ENCODE measurements around the gene MNT.
A peak's percentile ranks its signal among the peaks of the same experiment; 100 is the strongest.

MNT gene

DNA sequence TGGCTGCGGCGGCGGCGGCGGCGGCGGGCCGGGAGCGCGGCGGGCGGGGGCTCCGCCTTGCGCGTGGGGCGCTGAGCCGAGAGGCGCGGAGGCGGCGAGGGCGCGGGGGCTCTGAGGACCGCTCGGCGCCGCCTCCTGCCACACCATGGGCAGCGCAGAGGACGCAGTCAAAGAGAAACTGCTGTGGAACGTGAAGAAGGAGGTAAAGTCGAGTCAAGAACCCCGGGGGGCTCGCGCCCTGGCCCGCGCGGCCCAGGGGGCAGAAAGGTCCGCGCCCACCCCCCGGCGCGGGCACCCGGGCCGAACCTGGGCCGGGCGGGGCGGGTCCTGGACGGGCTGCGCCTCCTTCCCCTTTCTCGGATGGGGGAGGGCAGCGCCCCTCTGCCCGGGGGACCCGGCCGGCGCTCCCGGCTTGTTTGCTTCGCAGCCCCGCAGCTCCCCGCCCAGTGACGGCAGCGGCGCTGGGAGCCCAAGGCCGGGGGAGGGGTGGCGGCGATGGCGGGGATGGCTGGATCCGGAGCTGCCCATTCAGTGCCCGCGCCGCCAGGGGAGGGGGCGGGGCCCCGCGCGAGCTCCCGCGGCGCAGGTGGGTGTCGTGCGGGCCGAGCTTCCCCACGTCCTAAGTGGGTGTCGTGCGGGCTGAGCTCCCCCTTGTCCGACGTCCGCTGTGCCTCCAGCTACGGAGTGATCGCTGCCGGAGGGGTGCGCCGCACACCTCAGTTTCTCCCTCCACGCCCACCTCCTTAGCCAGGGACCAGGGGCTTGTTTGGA is 63.1 kb downstream of the MNT start:
- Histone ChIP-seq H3K4me3 (ENCODE audit: low read length) (peak overlapping the region; percentile 84), H3K4me1 (ENCODE audit: control insufficient read depth, insufficient read depth, low read length) (peaks cover 8% of the 10 kb centered on the region), H3K36me3 (ENCODE audit: control insufficient read depth, insufficient read depth, low read length) (peaks cover 16% of the 10 kb centered on the region), H3K27me3 (ENCODE audit: control insufficient read depth, insufficient read depth, low read length) (no peaks in the 10 kb centered on the region), H3K27ac (ENCODE audit: low read depth, low read length) (peak overlapping the region; percentile 87), H3K9ac (ENCODE audit: low read length) (peak overlapping the region; percentile 72)

- H3K27me3 ChIP-seq (ENCODE audit: control insufficient read depth, insufficient read depth, low read length) = no peaks in the 10 kb centered on the region
These were observed 63.9 kb downstream of the MNT start, which contains the start of gene SGSM2 for GRCh38 chr17:2336852-2337543. Gene SGSM2, plus strand, starts transcription at chr17:2337501. Its CDS starts 188 bp downstream, at chr17:2337689.

DNA sequence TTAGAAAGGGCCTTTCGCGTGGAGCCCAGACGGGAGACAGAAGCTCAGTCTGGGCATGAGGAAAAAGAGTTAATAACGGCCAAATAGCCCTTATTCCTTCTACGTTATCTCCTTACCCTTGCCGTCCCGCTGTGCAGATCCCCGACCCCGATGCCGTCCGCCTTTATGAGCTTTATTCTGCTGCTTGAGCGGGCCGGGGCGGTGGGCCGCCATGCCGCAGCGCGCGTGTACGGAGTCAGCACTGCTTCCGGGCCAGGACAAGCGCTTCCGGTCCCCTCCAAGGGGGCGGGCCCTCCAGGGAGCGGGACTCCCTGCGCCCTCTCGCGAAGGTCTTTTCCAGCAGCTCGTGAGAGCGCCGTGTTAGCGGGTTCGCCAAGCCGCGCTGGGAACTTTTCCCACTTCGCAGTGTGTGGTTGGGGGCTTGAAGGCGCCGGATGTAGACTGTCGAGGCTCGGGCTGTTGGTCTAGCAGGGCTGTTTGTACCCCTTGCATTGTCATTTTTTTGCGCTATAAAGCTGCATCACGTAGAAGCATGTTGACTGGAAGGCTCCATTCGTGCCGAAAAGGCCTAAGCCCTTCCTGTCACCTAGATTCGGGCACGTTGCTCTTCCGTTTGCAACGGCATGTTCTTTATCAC is 64.5 kb downstream of the MNT start, which contains the start of gene TSR1:
TSR1 (minus strand) TSS at position 243 of the 637 bp plus-strand sequence; CDS start at position 213, 30 bp downstream.
- Histone ChIP-seq H3K4me1 (ENCODE audit: control insufficient read depth, insufficient read depth, low read length) (peaks cover 8% of the 10 kb centered on the region), H3K4me3 (ENCODE audit: low read length) (peak within 1 kb of the TSS; percentile 84), H3K27me3 (ENCODE audit: control insufficient read depth, insufficient read depth, low read length) (no peaks in the 10 kb centered on the region), H3K36me3 (ENCODE audit: control insufficient read depth, insufficient read depth, low read length) (peaks cover 21% of the 10 kb centered on the region), H3K9ac (ENCODE audit: low read length) (peak within 1 kb of the TSS; percentile 71), H3K27ac (ENCODE audit: low read depth, low read length) (peak within 1 kb of the TSS; percentile 87)

More at GRCh38 chr17:2336852-2337543, 63.9 kb downstream of the MNT start, which contains the start of gene SGSM2:
- H3K4me3 ChIP-seq (ENCODE audit: low read length) = peak within 1 kb of the TSS; percentile 84
- H3K36me3 ChIP-seq (ENCODE audit: control insufficient read depth, insufficient read depth, low read length) = peaks cover 17% of the 10 kb centered on the region
- peaks cover 8% of the 10 kb centered on the region for H3K4me1 ChIP-seq (ENCODE audit: control insufficient read depth, insufficient read depth, low read length)
- H3K27ac ChIP-seq (ENCODE audit: low read depth, low read length) = peak within 1 kb of the TSS; percentile 87
- peak within 1 kb of the TSS; percentile 72 for H3K9ac ChIP-seq (ENCODE audit: low read length)

DNA sequence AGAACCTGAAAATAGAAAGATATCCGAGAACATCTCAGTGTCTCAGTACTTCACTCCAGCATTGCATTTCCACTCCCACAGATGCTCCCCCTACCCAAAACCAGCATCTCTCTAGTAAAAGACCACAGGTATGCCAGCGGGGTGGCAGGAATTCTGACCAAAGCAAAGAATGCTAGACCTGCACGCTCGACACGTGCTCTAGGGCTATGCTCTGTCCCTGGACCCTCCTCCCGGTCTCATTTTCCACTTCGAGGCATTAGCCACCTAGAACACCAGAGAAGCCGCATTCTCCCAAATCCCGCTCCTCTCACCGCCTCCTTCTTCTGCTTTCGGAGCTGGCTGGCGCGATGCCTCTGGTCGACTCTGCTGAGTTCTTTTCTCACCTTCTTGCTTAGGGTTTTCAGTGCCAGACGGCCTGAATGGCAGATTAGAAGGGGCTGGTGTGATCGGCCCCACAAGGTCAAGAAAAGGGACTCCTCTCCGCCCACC is 65.1 kb downstream of the MNT start:
- peaks cover 8% of the 10 kb centered on the region for H3K4me1 ChIP-seq (ENCODE audit: control insufficient read depth, insufficient read depth, low read length)
- H3K4me3 ChIP-seq (ENCODE audit: low read length) = peak overlapping the region; percentile 84
- H3K36me3 ChIP-seq (ENCODE audit: control insufficient read depth, insufficient read depth, low read length) = peaks cover 25% of the 10 kb centered on the region
- H3K27ac ChIP-seq (ENCODE audit: low read depth, low read length) = peak overlapping the region; percentile 20
- H3K27me3 ChIP-seq (ENCODE audit: control insufficient read depth, insufficient read depth, low read length) = no peaks in the 10 kb centered on the region
- H3K9ac ChIP-seq (ENCODE audit: low read length) = peak overlapping the region; percentile 71

Measured in rectal smooth muscle tissue (tissue), 1 donor.